IPS-20b (cell line): ENCODE data around the gene SENP2.
"Not testable (repeated sequence)": the region's sequence is repeated elsewhere in the genome, so short reads cannot be mapped to it uniquely, and the experiment has no call there.

Experiments used
- H3K27ac ChIP-seq: one replicate; pipeline ENCODE4 v1.5.1; 2013; ENCODE audit warnings: low read length
- H3K27me3 ChIP-seq: 2 replicates; pipeline ENCODE4 v1.6.1; 2013; ENCODE audit warnings: mild to moderate bottlenecking, low read length, inconsistent platforms; ENCODE audit not compliant: insufficient read depth
- H3K36me3 ChIP-seq: 2 replicates; pipeline ENCODE4 v1.6.1; 2013; ENCODE audit warnings: low read depth, mild to moderate bottlenecking, inconsistent platforms, low read length, moderate library complexity; ENCODE audit not compliant: insufficient read depth
- H3K4me1 ChIP-seq: 2 replicates; pipeline ENCODE4 v1.6.1; 2013; ENCODE audit warnings: mild to moderate bottlenecking, control low read depth, inconsistent platforms, low read length, moderate library complexity; ENCODE audit not compliant: insufficient read depth
- H3K4me3 ChIP-seq: 2 replicates; pipeline ENCODE4 v1.5.1; 2013; ENCODE audit warnings: mild to moderate bottlenecking, low read length, inconsistent platforms
- H3K9ac ChIP-seq: 2 replicates; pipeline ENCODE4 v1.6.1; 2013; ENCODE audit warnings: low read depth, mild to moderate bottlenecking, inconsistent platforms, low read length, moderate library complexity
- H3K9me3 ChIP-seq: 2 replicates; pipeline ENCODE4 v1.6.1; 2013; ENCODE audit warnings: mild to moderate bottlenecking, low read depth, low read length, inconsistent platforms; ENCODE audit not compliant: insufficient read depth

The SENP2 gene

GRCh38 chr3:185637388-185637787 is 51.3 kb downstream of the SENP2 start:
- Histone ChIP-seq H3K27me3 (no peaks in the 10 kb centered on the region), H3K27ac (no peak overlapping the region), H3K36me3 (0 out of 2 replicates have a peak, but pooled peaks cover 5% of the 10 kb centered on the region), H3K9ac (no peak overlapping the region), H3K9me3 (no peaks in the 10 kb centered on the region), H3K4me1 (no peaks in the 10 kb centered on the region), H3K4me3 (no peak overlapping the region)

- not testable (repeated sequence) for H3K4me3 ChIP-seq, H3K36me3 ChIP-seq, H3K9me3 ChIP-seq, H3K4me1 ChIP-seq, H3K9ac ChIP-seq, H3K27me3 ChIP-seq, H3K27ac ChIP-seq
These were observed 52.6 kb downstream of the SENP2 start for GRCh38 chr3:185638651-185639050.

- no peak overlapping the region for H3K4me3 ChIP-seq
- H3K27me3 ChIP-seq = no peaks in the 10 kb centered on the region
- no peak overlapping the region for H3K9ac ChIP-seq
- no peak overlapping the region for H3K27ac ChIP-seq
- no peaks in the 10 kb centered on the region for H3K9me3 ChIP-seq
- no peaks in the 10 kb centered on the region for H3K4me1 ChIP-seq
- H3K36me3 ChIP-seq = peaks cover 9% of the 10 kb centered on the region
These were observed 53.6 kb downstream of the SENP2 start for GRCh38 chr3:185639632-185640206.

DNA sequence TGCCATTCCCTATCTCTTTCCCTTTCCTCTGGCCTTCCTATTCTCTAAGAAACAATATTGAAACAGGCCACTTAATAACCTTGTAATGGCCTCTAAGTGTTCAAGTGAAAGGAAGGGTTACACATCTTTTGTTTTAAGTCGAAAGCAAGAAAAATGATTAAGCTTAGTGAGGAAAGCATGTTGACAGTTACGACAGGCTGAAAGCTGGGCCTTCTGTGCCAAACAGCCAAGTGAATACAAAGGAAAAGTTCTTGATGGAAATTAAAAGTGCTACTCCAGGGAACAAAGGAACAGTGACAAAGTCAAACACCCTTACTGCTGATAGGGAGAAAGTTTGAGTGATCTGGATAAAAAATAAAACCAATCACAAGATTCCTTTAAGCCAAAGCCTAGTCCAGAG is 54.2 kb downstream of the SENP2 start:
- Histone ChIP-seq H3K4me3 (no peak overlapping the region), H3K9ac (no peak overlapping the region), H3K27me3 (no peaks in the 10 kb centered on the region), H3K27ac (no peak overlapping the region), H3K36me3 (peaks cover 14% of the 10 kb centered on the region), H3K9me3 (no peaks in the 10 kb centered on the region), H3K4me1 (no peaks in the 10 kb centered on the region; the same call in 1 of the 2 replicates)

- H3K27me3 ChIP-seq, H3K9me3 ChIP-seq, H3K9ac ChIP-seq, H3K27ac ChIP-seq, H3K4me3 ChIP-seq: not testable (repeated sequence)
- Histone ChIP-seq H3K4me1 (peaks cover 12% of the 10 kb centered on the region), H3K36me3 (peaks cover 63% of the 10 kb centered on the region)
These were observed 59.1 kb downstream of the SENP2 start for GRCh38 chr3:185645191-185645590.

GRCh38 chr3:185645596-185646381 is 59.7 kb downstream of the SENP2 start:
- no peaks in the 10 kb centered on the region for H3K9me3 ChIP-seq
- H3K9ac ChIP-seq = peak overlapping the region; percentile 27; the same call in 1 of the 2 replicates
- no peak overlapping the region for H3K4me3 ChIP-seq
- H3K36me3 ChIP-seq = peaks cover 69% of the 10 kb centered on the region
- H3K4me1 ChIP-seq = peaks cover 12% of the 10 kb centered on the region
- H3K27ac ChIP-seq = no peak overlapping the region
- H3K27me3 ChIP-seq = no peaks in the 10 kb centered on the region

GRCh38 chr3:185646382-185647133 is 60.5 kb downstream of the SENP2 start:
- peaks cover 76% of the 10 kb centered on the region for H3K36me3 ChIP-seq
- no peaks in the 10 kb centered on the region for H3K9me3 ChIP-seq
- peak overlapping the region; percentile 27; the same call in 1 of the 2 replicates for H3K9ac ChIP-seq
- H3K4me1 ChIP-seq = peaks cover 12% of the 10 kb centered on the region
- no peaks in the 10 kb centered on the region for H3K27me3 ChIP-seq
- no peak overlapping the region for H3K27ac ChIP-seq
- no peak overlapping the region for H3K4me3 ChIP-seq

GRCh38 chr3:185647134-185647879 is 61.2 kb downstream of the SENP2 start:
- peaks cover 79% of the 10 kb centered on the region for H3K36me3 ChIP-seq
- no peaks in the 10 kb centered on the region for H3K9me3 ChIP-seq
- H3K4me3 ChIP-seq = no peak overlapping the region
- H3K27me3 ChIP-seq = no peaks in the 10 kb centered on the region
- peaks cover 12% of the 10 kb centered on the region for H3K4me1 ChIP-seq
- H3K9ac ChIP-seq = no peak overlapping the region
- H3K27ac ChIP-seq = no peak overlapping the region

DNA sequence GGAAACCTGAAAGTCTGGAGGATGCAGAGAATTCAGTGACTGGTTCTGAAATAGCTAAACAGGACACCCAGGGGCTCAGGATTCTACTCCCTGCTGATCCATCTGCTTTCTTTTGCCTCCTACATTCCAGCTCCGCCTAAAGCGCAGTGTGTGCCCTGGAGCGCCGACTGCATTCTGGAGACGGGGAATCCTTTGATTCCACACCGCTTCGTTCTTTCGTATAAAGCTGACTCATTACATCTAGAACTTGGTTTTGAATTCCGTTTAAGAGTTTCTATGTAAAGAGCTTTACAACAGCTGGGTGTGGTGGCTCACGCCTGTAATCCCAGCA is 61.8 kb downstream of the SENP2 start:
- H3K36me3 ChIP-seq = peaks cover 84% of the 10 kb centered on the region
- H3K9me3 ChIP-seq = no peaks in the 10 kb centered on the region
- no peaks in the 10 kb centered on the region for H3K27me3 ChIP-seq
- H3K4me1 ChIP-seq = peaks cover 12% of the 10 kb centered on the region
- H3K9ac ChIP-seq = no peak overlapping the region
- no peak overlapping the region for H3K27ac ChIP-seq
- H3K4me3 ChIP-seq = no peak overlapping the region

DNA sequence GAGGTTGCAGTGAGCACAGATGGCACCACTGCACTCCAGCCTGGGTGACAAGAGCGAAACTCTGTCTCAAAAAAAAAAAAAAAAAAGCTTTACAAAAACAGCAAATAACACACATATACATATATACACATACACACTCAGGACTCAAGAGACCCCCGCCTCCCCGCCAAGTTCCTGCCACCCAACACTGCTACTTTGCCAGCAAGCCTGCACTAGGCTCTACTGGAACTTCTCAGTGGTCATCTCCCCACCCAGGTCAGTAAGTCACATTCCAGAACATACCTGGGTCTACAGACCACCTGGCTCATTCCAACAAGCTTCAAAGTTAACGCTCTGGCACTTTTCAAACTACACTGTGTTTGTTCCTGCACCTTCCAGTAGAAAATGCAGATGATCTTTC is 62.3 kb downstream of the SENP2 start:
- Histone ChIP-seq H3K27ac (no peak overlapping the region), H3K36me3 (peaks cover 88% of the 10 kb centered on the region), H3K9me3 (no peaks in the 10 kb centered on the region), H3K9ac (no peak overlapping the region), H3K4me1 (peaks cover 12% of the 10 kb centered on the region), H3K27me3 (no peaks in the 10 kb centered on the region), H3K4me3 (no peak overlapping the region)

- Histone ChIP-seq H3K36me3 (peaks cover 98% of the 10 kb centered on the region), H3K27ac (no peak overlapping the region), H3K9ac (no peak overlapping the region), H3K4me3 (no peak overlapping the region), H3K9me3 (no peaks in the 10 kb centered on the region), H3K27me3 (no peaks in the 10 kb centered on the region), H3K4me1 (peaks cover 12% of the 10 kb centered on the region)
These were observed 63.3 kb downstream of the SENP2 start for GRCh38 chr3:185649414-185649813.
